Activated CD4-positive, alpha-beta T cell treated with anti-CD3 and anti-CD28 coated beads, Interleukin-2, amount 10 ng/mL, durations not matched to agents 7 days and 5 days (primary cell): ENCODE measurements around the gene ROCK1. TPM values are rescaled to one million over a fixed set of nuclear protein-coding genes. Genes with fewer than 3 reads are reported as not detected.
"Not testable (repeated sequence)": the region's sequence is repeated elsewhere in the genome, so short reads cannot be mapped to it uniquely, and the experiment has no call there.

ENCODE experiments used
- CTCF ChIA-PET: fragments of 350-600 bp; sonication (Branson Sonifier 250); formaldehyde crosslinking; loops from one replicate; lab custom pipeline; 2021; ENCODE audit warnings: antibody characterized with exemption; lab: Charles Lee
- POLR2A ChIA-PET: fragments of 350-600 bp; sonication (Branson Sonifier 250); formaldehyde crosslinking; loops from one replicate; lab custom pipeline; 2021; ENCODE audit warnings: antibody characterized with exemption; lab: Charles Lee
- DNase-seq: peaks from one replicate; pipeline ENCODE4 v3.0.0-alpha.2; 2020
- H3K27ac Mint-ChIP-seq: one replicate; pipeline ENCODE4 v1.8.0; 2021; ENCODE audit warnings: mild to moderate bottlenecking, moderate library complexity, mixed read lengths
- H3K27me3 Mint-ChIP-seq: one replicate; pipeline ENCODE4 v1.8.0; 2021; ENCODE audit warnings: mixed read lengths
- H3K36me3 Mint-ChIP-seq: one replicate; pipeline ENCODE4 v1.8.0; 2021; ENCODE audit warnings: low read depth, mixed read lengths
- H3K4me1 Mint-ChIP-seq: one replicate; pipeline ENCODE4 v1.8.0; 2021; ENCODE audit warnings: mixed read lengths
- H3K4me3 Mint-ChIP-seq: one replicate; pipeline ENCODE4 v1.8.0; 2021; ENCODE audit warnings: mild to moderate bottlenecking, moderate library complexity, mixed read lengths
- H3K9me3 Mint-ChIP-seq: one replicate; pipeline ENCODE4 v1.8.0; 2021; ENCODE audit warnings: mixed read lengths
- total RNA-seq, 2 experiments: library from RNA; stranded (reverse); gene quantifications; one replicate each; pipeline ENCODE4 v1.2.3, GENCODE V29; 2021

The ROCK1 gene
- total RNA-seq, 2 experiments from 2014 or later, result 67.2 to 67.3 TPM

- H3K27ac Mint-ChIP-seq, H3K4me1 Mint-ChIP-seq, H3K27me3 Mint-ChIP-seq, CTCF ChIA-PET, H3K4me3 Mint-ChIP-seq, DNase-seq, POLR2A ChIA-PET, H3K9me3 Mint-ChIP-seq: not testable (repeated sequence)
- peaks cover 57% of the 10 kb centered on the region for H3K36me3 Mint-ChIP-seq
These were observed 93.4 kb downstream of the ROCK1 start for GRCh38 chr18:21018257-21018656.

- Mint-ChIP-seq H3K27ac (no peak overlapping the region), H3K27me3 (no peaks in the 10 kb centered on the region), H3K36me3 (peaks cover 72% of the 10 kb centered on the region), H3K9me3 (peaks cover 11% of the 10 kb centered on the region), H3K4me3 (no peak overlapping the region), H3K4me1 (peaks cover 6% of the 10 kb centered on the region)
- POLR2A ChIA-PET, result no interaction called here
- DNase-seq, result no peak
- CTCF ChIA-PET, result no interaction called here
These were observed 99.3 kb downstream of the ROCK1 start for GRCh38 chr18:21012308-21012707.

GRCh38 chr18:21004726-21005125 lies 106.9 kb downstream of the ROCK1 start:
- DNase-seq, result no peak
- ChIA-PET CTCF (interaction anchor here (0.9 kb wide), 1 partner anchor 11 kb away, joined by 3 read pairs; no protein-coding TSS in a partner anchor), POLR2A (no interaction called here)
- Mint-ChIP-seq H3K4me3 (no peak overlapping the region), H3K4me1 (no peaks in the 10 kb centered on the region), H3K27ac (peak overlapping the region; percentile 20), H3K27me3 (no peaks in the 10 kb centered on the region), H3K36me3 (peaks cover 56% of the 10 kb centered on the region), H3K9me3 (no peaks in the 10 kb centered on the region)

- Mint-ChIP-seq H3K27ac (no peak overlapping the region), H3K4me3 (no peak overlapping the region), H3K27me3 (no peaks in the 10 kb centered on the region), H3K4me1 (peaks cover 14% of the 10 kb centered on the region), H3K9me3 (no peaks in the 10 kb centered on the region), H3K36me3 (peaks cover 68% of the 10 kb centered on the region)
- no peak for DNase-seq
- POLR2A ChIA-PET, result no interaction called here
- CTCF ChIA-PET, result no interaction called here
These were observed 110.9 kb downstream of the ROCK1 start for GRCh38 chr18:21000667-21001066.

GRCh38 chr18:20997371-20997770 lies 114.2 kb downstream of the ROCK1 start:
- no peaks in the 10 kb centered on the region for H3K27me3 Mint-ChIP-seq
- no peak for DNase-seq
- no peak overlapping the region for H3K27ac Mint-ChIP-seq
- peaks cover 56% of the 10 kb centered on the region for H3K36me3 Mint-ChIP-seq
- ChIA-PET CTCF (no interaction called here), POLR2A (no interaction called here)
- peaks cover 14% of the 10 kb centered on the region for H3K4me1 Mint-ChIP-seq
- H3K9me3 Mint-ChIP-seq, result no peaks in the 10 kb centered on the region
- no peak overlapping the region for H3K4me3 Mint-ChIP-seq

- peaks cover 14% of the 10 kb centered on the region for H3K4me1 Mint-ChIP-seq
- H3K36me3 Mint-ChIP-seq, result peaks cover 50% of the 10 kb centered on the region
- H3K27me3 Mint-ChIP-seq, result no peaks in the 10 kb centered on the region
- no peak overlapping the region for H3K4me3 Mint-ChIP-seq
- DNase-seq, result no peak
- no peaks in the 10 kb centered on the region for H3K9me3 Mint-ChIP-seq
- POLR2A ChIA-PET, result no interaction called here
- no peak overlapping the region for H3K27ac Mint-ChIP-seq
- CTCF ChIA-PET, result no interaction called here
These were observed 115.2 kb downstream of the ROCK1 start for GRCh38 chr18:20996418-20996817.

- no peaks in the 10 kb centered on the region for H3K4me1 Mint-ChIP-seq
- DNase-seq, result no peak
- H3K9me3 Mint-ChIP-seq, result no peaks in the 10 kb centered on the region
- H3K27ac Mint-ChIP-seq, result no peak overlapping the region
- no peak overlapping the region for H3K4me3 Mint-ChIP-seq
- ChIA-PET POLR2A (no interaction called here), CTCF (interaction anchor here (1.3 to 1.4 kb wide), 2 partner anchors 10 to 37 kb away, joined by 3 to 4 read pairs; no protein-coding TSS in a partner anchor)
- no peaks in the 10 kb centered on the region for H3K27me3 Mint-ChIP-seq
- H3K36me3 Mint-ChIP-seq, result peaks cover 43% of the 10 kb centered on the region
These were observed 122.9 kb downstream of the ROCK1 start for GRCh38 chr18:20988726-20989125.

- peaks cover 50% of the 10 kb centered on the region for H3K36me3 Mint-ChIP-seq
- no peaks in the 10 kb centered on the region for H3K27me3 Mint-ChIP-seq
- H3K4me1 Mint-ChIP-seq, result no peaks in the 10 kb centered on the region
- ChIA-PET POLR2A (no interaction called here), CTCF (no interaction called here)
- no peak overlapping the region for H3K4me3 Mint-ChIP-seq
- no peak for DNase-seq
- H3K27ac Mint-ChIP-seq, result no peak overlapping the region
- H3K9me3 Mint-ChIP-seq, result no peaks in the 10 kb centered on the region
These were observed 136.5 kb downstream of the ROCK1 start for GRCh38 chr18:20975077-20975476.

GRCh38 chr18:20971886-20972267 lies 139.7 kb downstream of the ROCK1 start:
- Mint-ChIP-seq H3K36me3 (peaks cover 37% of the 10 kb centered on the region), H3K27me3 (no peaks in the 10 kb centered on the region), H3K27ac (no peak overlapping the region), H3K4me1 (no peaks in the 10 kb centered on the region), H3K9me3 (no peaks in the 10 kb centered on the region), H3K4me3 (no peak overlapping the region)
- POLR2A ChIA-PET, result no interaction called here
- DNase-seq, result peak; percentile 24
- CTCF ChIA-PET, result interaction anchor here (0.6 kb wide), 1 partner anchor 9 kb away, joined by 4 read pairs; no protein-coding TSS in a partner anchor

- no peaks in the 10 kb centered on the region for H3K4me1 Mint-ChIP-seq
These were observed 144.8 kb downstream of the ROCK1 start for GRCh38 chr18:20966795-20967194.

GRCh38 chr18:20963027-20963426 lies 148.6 kb downstream of the ROCK1 start:
- Mint-ChIP-seq H3K9me3 (no peaks in the 10 kb centered on the region), H3K27me3 (no peaks in the 10 kb centered on the region), H3K4me3 (no peak overlapping the region), H3K27ac (no peak overlapping the region), H3K4me1 (no peaks in the 10 kb centered on the region), H3K36me3 (peaks cover 28% of the 10 kb centered on the region)
- DNase-seq, result no peak
- ChIA-PET POLR2A (no interaction called here), CTCF (no interaction called here)

More at GRCh38 chr18:20966795-20967194, 144.8 kb downstream of the ROCK1 start:
- POLR2A ChIA-PET, result no interaction called here
- Mint-ChIP-seq H3K27me3 (no peaks in the 10 kb centered on the region), H3K9me3 (no peaks in the 10 kb centered on the region), H3K27ac (no peak overlapping the region), H3K4me3 (no peak overlapping the region), H3K36me3 (peaks cover 27% of the 10 kb centered on the region)
- no peak for DNase-seq
- CTCF ChIA-PET, result no interaction called here

GRCh38 chr18:20960735-20961134 lies 150.9 kb downstream of the ROCK1 start:
- ChIA-PET POLR2A (interaction anchor here (0.7 kb wide), 1 partner anchor 33 kb away, joined by 3 read pairs; no protein-coding TSS in a partner anchor), CTCF (no interaction called here)
- Mint-ChIP-seq H3K9me3 (no peaks in the 10 kb centered on the region), H3K4me3 (no peak overlapping the region), H3K27ac (no peak overlapping the region), H3K4me1 (no peaks in the 10 kb centered on the region), H3K36me3 (peaks cover 22% of the 10 kb centered on the region), H3K27me3 (no peaks in the 10 kb centered on the region)
- DNase-seq, result no peak

- H3K27me3 Mint-ChIP-seq, H3K4me1 Mint-ChIP-seq, H3K4me3 Mint-ChIP-seq, POLR2A ChIA-PET, H3K27ac Mint-ChIP-seq, H3K9me3 Mint-ChIP-seq, CTCF ChIA-PET, DNase-seq: not testable (repeated sequence)
- H3K36me3 Mint-ChIP-seq, result peaks cover 24% of the 10 kb centered on the region
These were observed 160.8 kb downstream of the ROCK1 start for GRCh38 chr18:20950827-20951226.
